GM18526 (cell line): Measurements from ENCODE around the gene FHAD1.

Experiments
- POLR2A ChIP-seq: IDR thresholded peaks from 3 replicates; pipeline ENCODE4 v1.6.1; 2011; ENCODE audit not compliant: insufficient read length; ENCODE audit errors: extremely low read depth

FHAD1 gene

GRCh38 chr1:15402809-15403450 lies 155.9 kb downstream of the FHAD1 start:
- TF ChIP-seq POLR2A: no peak

- TF ChIP-seq POLR2A: no peak
These were observed 157.0 kb downstream of the FHAD1 start for GRCh38 chr1:15403962-15404580.

DNA sequence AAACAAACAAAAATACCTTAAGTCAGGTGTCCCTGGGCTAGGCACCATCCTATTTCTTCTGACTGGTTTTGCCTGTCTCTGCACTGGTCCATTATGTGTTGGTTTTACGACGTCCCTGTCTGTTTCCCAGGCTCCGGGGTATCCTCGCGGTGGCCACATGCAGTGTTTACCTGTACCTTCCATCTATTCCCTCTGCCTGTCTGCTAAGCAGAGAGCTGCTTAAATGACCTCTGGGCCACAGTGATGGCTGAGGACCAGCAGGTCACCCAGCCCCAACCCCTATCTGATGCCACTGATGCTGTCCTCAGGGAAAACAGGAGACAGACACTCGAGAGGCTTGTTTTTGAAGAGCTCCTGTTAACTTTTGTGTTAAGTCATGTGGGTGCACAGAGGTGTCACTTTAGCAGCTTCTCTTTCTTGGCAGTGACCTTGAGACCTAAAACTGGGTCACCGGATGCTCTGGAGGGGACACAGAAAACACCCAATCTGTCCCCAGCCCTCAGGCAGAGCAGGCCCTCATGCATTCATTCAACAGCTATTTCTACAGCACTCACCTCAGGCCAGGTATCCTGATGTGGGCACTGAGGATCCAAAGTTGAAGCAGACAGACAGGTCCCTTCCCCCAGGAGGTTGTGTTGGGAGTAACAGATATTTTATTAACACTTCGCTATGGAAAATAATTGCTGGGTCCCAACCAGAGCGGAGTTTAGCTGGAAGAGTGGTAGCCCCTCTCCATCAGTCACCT lies 158.3 kb downstream of the FHAD1 start:
- TF ChIP-seq POLR2A: no peak

DNA sequence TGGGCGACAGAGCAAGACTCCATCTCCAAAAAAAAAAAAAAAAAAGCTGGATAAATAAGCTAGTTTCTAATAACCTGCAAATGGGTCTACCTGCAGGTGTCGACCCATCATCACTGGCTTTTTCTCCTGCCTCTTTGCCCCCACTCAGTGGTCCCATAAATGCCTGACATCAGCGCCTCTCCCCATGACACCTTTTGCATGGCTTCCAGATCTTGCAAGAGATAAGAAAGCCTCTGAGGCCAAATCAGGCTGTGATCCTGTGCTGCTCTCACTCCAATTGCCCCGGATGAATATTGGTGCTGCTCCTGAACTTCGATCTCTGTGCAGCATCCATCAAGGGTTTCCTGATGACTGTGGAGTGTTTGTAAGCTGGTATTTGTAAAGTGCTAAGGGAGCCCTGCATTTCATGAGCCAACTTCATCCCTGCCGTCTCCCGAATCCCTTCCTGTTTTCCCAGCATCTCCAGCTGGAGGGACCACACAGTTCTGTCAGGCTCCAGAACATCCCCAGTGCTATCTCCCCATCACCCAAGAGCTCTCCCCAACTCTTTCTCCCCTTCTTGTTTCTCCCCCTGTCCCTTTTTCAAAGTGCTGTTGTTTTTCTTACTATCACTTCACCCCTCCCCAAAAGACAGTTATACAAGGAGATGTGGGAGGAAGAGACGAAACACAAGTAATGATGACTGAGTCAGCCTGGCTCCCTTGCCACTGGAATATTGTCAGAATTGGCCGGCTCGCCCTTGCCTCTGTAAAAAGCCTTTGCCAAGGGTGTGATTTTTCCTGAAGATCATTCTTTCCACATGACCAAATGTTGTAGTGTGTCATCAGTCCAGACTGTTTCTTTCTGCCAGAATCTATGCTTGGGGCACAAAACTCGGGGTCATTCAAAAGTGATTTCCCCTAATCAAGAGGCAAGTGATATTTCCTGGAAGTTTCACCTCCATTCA lies 159.9 kb downstream of the FHAD1 start:
- no peak for TF ChIP-seq POLR2A

GRCh38 chr1:15407580-15407979 lies 160.6 kb downstream of the FHAD1 start:
- TF ChIP-seq POLR2A: no peak

DNA sequence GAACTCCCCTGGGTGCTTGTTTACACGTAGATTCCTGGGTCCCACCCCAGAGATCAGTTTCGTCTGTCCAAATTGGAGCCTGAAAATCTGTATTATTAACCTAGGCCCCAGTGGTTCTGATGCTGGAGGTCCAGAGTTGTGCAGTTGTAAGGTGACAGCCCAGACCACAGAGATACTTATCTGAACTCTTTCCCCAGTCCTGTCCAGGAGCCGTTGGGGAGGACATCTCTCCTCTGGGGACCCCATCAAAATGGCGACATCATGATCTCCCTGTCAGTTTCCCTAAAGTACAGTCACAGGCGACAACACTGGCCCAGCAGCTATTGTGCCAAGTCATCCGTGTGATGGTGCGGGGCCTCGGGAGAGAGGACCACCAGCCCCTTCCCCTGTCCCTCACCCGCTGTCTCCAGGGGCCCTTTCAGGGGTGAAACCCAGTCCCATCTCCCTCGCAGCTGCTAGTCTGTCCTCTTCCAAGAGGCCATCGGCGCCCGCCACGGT lies 161.9 kb downstream of the FHAD1 start:
- no peak for TF ChIP-seq POLR2A

DNA sequence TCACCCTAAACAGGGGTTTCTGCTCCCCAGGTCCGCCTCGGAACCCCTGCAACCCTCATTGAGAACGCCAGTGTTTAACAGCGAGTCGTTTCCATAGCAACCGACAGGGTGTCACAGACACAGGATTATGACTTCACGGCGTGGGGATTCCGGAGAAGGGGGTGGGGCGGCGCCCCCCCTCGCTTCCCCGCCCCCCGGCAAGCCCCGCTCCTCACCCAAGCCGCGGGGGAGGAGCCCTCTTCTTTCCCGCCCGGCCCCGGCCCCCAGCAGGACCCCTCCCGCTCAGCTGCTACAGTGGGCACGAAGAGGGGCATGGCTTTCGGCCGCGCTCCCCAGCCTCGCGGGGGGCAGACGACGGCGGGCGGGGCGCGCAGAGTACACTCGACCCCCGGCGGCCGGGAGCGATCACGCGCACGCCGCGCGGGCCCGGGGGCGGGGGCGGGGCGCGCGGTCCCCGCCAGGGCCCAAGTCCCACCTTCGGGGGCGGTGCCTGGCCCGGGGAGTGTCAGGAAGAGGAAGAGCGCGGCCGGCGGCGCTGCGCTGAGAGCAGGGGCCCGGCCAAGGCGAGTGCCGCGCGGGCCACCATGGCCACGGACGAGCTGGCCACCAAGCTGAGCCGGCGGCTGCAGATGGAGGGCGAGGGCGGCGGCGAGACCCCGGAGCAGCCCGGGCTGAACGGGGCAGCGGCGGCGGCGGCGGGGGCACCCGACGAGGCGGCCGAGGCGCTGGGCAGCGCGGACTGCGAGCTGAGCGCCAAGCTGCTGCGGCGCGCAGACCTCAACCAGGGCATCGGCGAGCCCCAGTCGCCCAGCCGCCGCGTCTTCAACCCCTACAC lies 162.6 kb downstream of the FHAD1 start, which contains the start of gene EFHD2:
EFHD2 (plus strand) TSS at position 501 of the 835 bp plus-strand sequence; CDS start at position 585, 84 bp downstream.
- TF ChIP-seq POLR2A: peak; percentile 90

DNA sequence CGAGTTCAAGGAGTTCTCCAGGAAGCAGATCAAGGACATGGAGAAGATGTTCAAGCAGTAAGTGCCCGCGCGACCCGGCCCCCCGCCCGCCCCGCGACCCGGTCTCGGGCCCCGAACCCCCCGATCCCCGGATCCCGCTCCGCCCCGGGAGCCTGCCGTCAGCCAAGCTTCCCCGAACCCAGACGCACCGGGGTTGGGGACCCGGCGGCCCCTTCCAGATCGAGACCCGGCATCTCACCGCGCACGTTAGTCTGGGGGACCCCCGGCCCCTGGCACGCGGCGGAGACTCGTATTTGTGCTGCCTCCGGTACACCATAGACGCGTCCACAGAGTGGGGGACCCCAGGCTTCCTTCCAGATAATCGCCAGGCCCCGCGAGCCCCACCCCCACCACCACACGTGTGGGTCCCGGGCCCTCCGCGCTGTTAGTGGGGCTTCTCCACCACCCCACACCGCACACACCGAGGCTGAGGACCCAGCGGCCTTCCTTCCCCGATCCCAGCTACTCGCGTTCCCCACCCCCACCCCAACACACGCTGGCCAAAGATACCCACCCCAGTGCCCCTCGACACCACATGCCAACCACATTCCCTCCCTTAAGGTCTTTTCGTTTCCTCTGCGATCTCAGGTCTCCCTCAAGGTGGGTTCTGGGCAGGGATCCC lies 163.3 kb downstream of the FHAD1 start:
- TF ChIP-seq POLR2A: no peak

- TF ChIP-seq POLR2A: no peak
These were observed 163.8 kb downstream of the FHAD1 start for GRCh38 chr1:15410884-15411245.

- no peak for TF ChIP-seq POLR2A
These were observed 164.6 kb downstream of the FHAD1 start for GRCh38 chr1:15411593-15412137.

DNA sequence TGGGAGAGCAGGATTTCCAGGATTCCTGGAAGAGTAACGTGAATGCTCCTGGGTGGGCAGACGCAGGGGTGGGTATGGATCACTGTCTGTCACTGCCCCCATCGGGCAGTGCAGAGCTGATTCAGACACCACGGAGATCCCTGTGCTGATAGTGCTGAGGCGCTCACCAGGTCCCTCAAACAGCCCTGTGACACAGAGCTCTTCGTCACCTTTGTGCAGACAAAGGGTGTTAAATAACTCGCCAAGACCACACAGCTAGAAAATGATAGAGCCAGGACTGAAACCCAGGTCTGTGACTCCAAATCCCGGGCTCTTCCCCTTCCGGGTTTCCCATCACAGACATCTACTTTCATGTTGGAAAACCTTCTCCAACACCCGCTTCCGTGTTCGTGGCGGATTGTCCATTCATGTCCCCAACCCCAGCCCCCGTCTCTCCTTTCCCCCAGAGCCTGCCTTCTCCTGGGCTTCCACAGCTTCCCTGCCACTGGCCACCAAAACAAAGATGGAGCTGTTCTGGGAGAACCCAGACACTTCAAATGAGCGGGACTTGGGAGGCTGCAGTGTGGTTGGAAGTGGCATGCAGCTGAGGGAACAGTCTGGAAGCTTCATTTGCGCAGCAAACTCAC lies 165.3 kb downstream of the FHAD1 start:
- no peak for TF ChIP-seq POLR2A

DNA sequence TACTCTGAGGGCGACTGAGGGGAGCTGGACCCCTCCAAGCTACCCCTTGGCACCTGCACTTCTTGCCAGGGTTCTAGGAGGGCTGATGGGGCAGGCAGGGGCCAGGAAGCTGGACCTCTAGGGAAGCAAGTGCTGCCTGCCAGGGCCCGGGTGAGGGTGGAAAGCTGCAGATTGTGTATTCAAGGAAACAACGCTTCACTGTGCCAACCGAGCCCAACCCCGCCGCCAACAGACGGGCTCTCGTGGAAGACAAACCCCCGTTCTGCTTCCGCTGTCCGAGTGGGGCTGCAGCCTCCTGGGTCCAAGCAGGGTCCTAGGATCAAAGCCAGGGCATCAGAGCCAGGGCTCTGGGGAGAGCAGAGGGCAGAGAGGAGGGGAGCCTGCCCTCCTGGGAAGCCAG lies 165.8 kb downstream of the FHAD1 start:
- no peak for TF ChIP-seq POLR2A
